DND-41 (cell line): ENCODE data around the gene PCDHGC4.
A peak's percentile ranks its signal among the peaks of the same experiment; 100 is the strongest.

Source experiments
- ATAC-seq: fragments of 200-7000 bp; cut with Tn5 transposase; 3 replicates; pipeline ENCODE4 v1.9.1; 2021; ENCODE audit warnings: low read depth; ENCODE audit not compliant: insufficient read depth
- DNase-seq: peaks from one replicate; pipeline ENCODE4 v3.0.0-alpha.2; 2020
- H2AFZ ChIP-seq: 2 replicates; pipeline ENCODE4 v1.6.0; 2012; ENCODE audit warnings: low read depth, low read length
- H3K27ac ChIP-seq: 2 replicates; pipeline ENCODE4 v1.5.1; 2012; ENCODE audit warnings: low read length, inconsistent platforms
- H3K27me3 ChIP-seq: fragments of 200-600 bp; sonication (generic); 2 replicates; pipeline ENCODE4 v1.6.0; 2012; ENCODE audit warnings: low read length, mild to moderate bottlenecking, inconsistent platforms; ENCODE audit not compliant: insufficient read depth, poor library complexity
- H3K36me3 ChIP-seq: 2 replicates; pipeline ENCODE4 v1.5.1; 2012; ENCODE audit warnings: low read length, inconsistent platforms; ENCODE audit not compliant: insufficient read depth
- H3K4me1 ChIP-seq: 2 replicates; pipeline ENCODE4 v1.5.1; 2012; ENCODE audit warnings: mild to moderate bottlenecking, low read length; ENCODE audit not compliant: insufficient read depth
- H3K4me2 ChIP-seq: 2 replicates; pipeline ENCODE4 v1.6.0; 2012; ENCODE audit warnings: mild to moderate bottlenecking, moderate library complexity, low read length, inconsistent platforms; ENCODE audit not compliant: insufficient read depth
- H3K4me3 ChIP-seq, 2 experiments: fragments of 200-600 bp in 1 of 2; shearing (Covaris generic) in 1 of 2; 2 replicates each; pipeline ENCODE4 v1.5.1; 2012 to 2016; ENCODE audit warnings: inconsistent platforms in 2 of 2, low read length in 2 of 2, mild to moderate bottlenecking in 2 of 2, low read depth in 1 of 2, moderate library complexity in 1 of 2
- H3K79me2 ChIP-seq: 2 replicates; pipeline ENCODE4 v1.6.0; 2012; ENCODE audit warnings: low read length, inconsistent platforms; ENCODE audit not compliant: insufficient read depth
- H3K9ac ChIP-seq: 2 replicates; pipeline ENCODE4 v1.6.0; 2012; ENCODE audit warnings: low read depth, mild to moderate bottlenecking, inconsistent platforms, low read length, moderate library complexity
- H3K9me3 ChIP-seq: 2 replicates; pipeline ENCODE4 v1.5.1; 2012; ENCODE audit warnings: low read length, moderate library complexity, mild to moderate bottlenecking, inconsistent platforms; ENCODE audit not compliant: insufficient read depth, severe bottlenecking
- H4K20me1 ChIP-seq: 2 replicates; pipeline ENCODE4 v1.6.0; 2012; ENCODE audit warnings: low read length; ENCODE audit not compliant: insufficient read depth
- EZH2 ChIP-seq: IDR thresholded peaks from 3 replicates; pipeline ENCODE4 v1.6.1; 2012; ENCODE audit warnings: borderline replicate concordance, low read depth, mild to moderate bottlenecking, moderate library complexity, low read length, inconsistent platforms; ENCODE audit not compliant: severe bottlenecking
- TF ChIP-seq, protein P1 (sequence below): IDR thresholded peaks from 2 replicates; pipeline ENCODE4 v1.5.1; 2012; ENCODE audit warnings: borderline replicate concordance, low read length, moderate library complexity, mild to moderate bottlenecking; ENCODE audit not compliant: poor library complexity, severe bottlenecking; ENCODE audit errors: extremely low read depth

PCDHGC4 gene

DNA sequence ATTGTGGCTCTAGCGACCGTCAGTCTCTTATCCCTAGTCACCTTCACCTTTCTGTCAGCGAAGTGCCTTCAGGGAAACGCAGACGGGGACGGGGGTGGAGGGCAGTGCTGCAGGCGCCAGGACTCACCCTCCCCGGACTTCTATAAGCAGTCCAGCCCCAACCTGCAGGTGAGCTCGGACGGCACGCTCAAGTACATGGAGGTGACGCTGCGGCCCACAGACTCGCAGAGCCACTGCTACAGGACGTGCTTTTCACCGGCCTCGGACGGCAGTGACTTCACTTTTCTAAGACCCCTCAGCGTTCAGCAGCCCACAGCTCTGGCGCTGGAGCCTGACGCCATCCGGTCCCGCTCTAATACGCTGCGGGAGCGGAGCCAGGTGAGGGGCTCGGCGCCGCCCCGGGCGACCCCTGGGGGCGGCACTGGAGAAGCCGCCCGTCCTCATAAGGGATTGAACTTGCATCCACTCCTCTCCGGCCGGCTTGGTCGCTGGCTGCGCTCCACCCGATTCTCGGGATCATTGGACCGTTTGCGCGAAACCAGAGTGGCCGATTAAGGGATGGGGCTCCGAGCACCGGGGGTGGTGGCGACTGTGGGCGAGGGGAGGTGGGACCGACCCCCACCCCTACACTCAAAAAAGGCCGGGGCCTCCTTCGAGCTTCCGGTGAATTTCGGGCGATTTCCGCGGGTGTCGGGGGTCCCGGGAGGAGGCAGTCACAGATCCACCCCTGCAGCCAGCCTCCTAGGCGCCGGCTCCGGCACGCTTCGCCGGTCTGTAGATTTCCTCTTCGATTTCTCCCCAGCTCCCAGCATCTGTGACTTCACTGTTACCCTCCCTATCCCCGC lies 6.7 kb downstream of the PCDHGC4 start:
- no peak for TF ChIP-seq EZH2
- TF ChIP-seq, protein P1, sequence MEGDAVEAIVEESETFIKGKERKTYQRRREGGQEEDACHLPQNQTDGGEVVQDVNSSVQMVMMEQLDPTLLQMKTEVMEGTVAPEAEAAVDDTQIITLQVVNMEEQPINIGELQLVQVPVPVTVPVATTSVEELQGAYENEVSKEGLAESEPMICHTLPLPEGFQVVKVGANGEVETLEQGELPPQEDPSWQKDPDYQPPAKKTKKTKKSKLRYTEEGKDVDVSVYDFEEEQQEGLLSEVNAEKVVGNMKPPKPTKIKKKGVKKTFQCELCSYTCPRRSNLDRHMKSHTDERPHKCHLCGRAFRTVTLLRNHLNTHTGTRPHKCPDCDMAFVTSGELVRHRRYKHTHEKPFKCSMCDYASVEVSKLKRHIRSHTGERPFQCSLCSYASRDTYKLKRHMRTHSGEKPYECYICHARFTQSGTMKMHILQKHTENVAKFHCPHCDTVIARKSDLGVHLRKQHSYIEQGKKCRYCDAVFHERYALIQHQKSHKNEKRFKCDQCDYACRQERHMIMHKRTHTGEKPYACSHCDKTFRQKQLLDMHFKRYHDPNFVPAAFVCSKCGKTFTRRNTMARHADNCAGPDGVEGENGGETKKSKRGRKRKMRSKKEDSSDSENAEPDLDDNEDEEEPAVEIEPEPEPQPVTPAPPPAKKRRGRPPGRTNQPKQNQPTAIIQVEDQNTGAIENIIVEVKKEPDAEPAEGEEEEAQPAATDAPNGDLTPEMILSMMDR, result no peak
- Histone ChIP-seq H3K9ac (no peak overlapping the region), H4K20me1 (no peaks in the 10 kb centered on the region; the same call in 1 of the 2 replicates), H3K9me3 (no peaks in the 10 kb centered on the region), H3K4me2 (no peak overlapping the region), H3K4me1 (peaks cover 23% of the 10 kb centered on the region), H3K79me2 (no peaks in the 10 kb centered on the region), H3K27ac (no peak overlapping the region), H3K27me3 (no peaks in the 10 kb centered on the region), H2AFZ (no peak overlapping the region), H3K36me3 (no peaks in the 10 kb centered on the region), H3K4me3 (no peak overlapping the region)
- DNase-seq (no peak), ATAC-seq (no peak)

GRCh38 chr5:141492168-141492885 lies 7.5 kb downstream of the PCDHGC4 start:
- no peaks in the 10 kb centered on the region for H4K20me1 ChIP-seq
- H3K4me3 ChIP-seq, result no peak overlapping the region
- no peak overlapping the region for H2AFZ ChIP-seq
- no peaks in the 10 kb centered on the region for H3K36me3 ChIP-seq
- H3K4me2 ChIP-seq, result no peak overlapping the region
- H3K9me3 ChIP-seq, result no peaks in the 10 kb centered on the region
- H3K79me2 ChIP-seq, result no peaks in the 10 kb centered on the region
- ATAC-seq, result no peak
- no peak for DNase-seq
- H3K9ac ChIP-seq, result no peak overlapping the region
- H3K4me1 ChIP-seq, result peaks cover 29% of the 10 kb centered on the region
- H3K27ac ChIP-seq, result no peak overlapping the region
- TF ChIP-seq, protein P1, result no peak
- no peak for TF ChIP-seq EZH2
- H3K27me3 ChIP-seq, result no peaks in the 10 kb centered on the region

DNA sequence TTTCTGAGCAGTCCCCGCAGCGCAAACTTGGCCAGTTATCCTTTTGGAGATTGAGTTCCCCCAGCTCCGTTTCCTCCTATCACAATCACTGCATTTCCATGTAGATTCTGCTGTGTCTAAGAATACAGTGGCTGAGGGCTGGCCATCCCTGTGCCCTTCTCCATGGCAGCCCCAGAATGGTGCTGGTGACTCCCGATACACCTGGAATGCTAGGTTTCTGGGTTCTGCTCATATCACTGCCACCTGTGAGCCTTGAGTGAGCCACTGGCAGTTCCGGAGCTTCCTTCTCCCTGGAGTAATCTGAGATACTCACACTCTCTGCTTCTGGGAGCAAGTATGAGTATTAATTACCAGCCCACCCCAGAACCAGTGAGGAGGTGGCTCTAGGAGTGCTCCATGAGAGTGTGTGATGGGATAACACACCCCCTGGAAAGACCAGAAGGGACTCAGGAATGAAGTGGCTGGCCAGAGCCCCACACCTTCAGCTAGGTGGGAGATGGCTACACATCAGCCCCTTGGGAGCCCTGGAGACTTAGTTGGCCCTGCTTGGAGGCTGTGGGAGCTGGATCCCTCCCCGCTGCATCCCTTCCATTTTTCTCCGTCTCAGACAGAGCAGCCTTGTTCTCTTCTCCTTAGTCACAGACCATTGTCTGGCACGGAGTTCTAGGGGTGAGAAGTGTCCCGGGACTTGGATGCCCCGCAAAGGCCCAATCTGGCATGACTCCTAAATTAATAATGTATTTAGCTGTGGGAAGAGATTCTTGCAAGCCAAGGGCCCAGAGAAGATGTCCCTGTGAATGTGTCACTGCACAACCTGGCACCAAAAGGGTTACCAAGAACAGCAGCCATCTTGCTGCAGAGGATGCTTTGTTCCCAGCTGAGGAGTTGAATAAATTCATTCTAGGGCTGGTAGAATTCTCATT lies 8.9 kb downstream of the PCDHGC4 start:
- H3K4me2 ChIP-seq, result no peak overlapping the region
- no peaks in the 10 kb centered on the region for H3K36me3 ChIP-seq

More for the DNA sequence above, 8.9 kb downstream of the PCDHGC4 start:
- H3K9me3 ChIP-seq, result no peaks in the 10 kb centered on the region
- H3K4me3 ChIP-seq, result no peak overlapping the region
- 0 out of 2 replicates have a peak overlapping the region, but pooled peaks have one; percentile 49 for H3K9ac ChIP-seq
- no peaks in the 10 kb centered on the region for H3K79me2 ChIP-seq
- no peak for ATAC-seq
- H3K4me1 ChIP-seq, result peaks cover 29% of the 10 kb centered on the region
- H3K27me3 ChIP-seq, result no peaks in the 10 kb centered on the region
- H3K27ac ChIP-seq, result peak overlapping the region; percentile 68; the same call in 1 of the 2 replicates
- peak overlapping the region; percentile 53; the same call in 1 of the 2 replicates for H2AFZ ChIP-seq
- no peaks in the 10 kb centered on the region for H4K20me1 ChIP-seq
- TF ChIP-seq EZH2, result no peak
- TF ChIP-seq, protein P1, result no peak
- DNase-seq, result no peak
